ENCODE data around the gene ANKRD52.

Gene ANKRD52

GRCh38 chr12:56222531-56222895, 35.7 kb downstream of the ANKRD52 start:
- Histone ChIP-seq H4K5ac (ENCODE audit: low read length) (no peak overlapping the region), H3K23ac (ENCODE audit: low read length) (no peak overlapping the region), H2BK15ac (replicated peaks; ENCODE audit: low read depth) (no peak overlapping the region), H3K36me3 (ENCODE audit: control insufficient read depth, insufficient read depth, low read length) (no peaks in the 10 kb centered on the region), H3K56ac (ENCODE audit: low read length) (peak overlapping the region; percentile 84), H4K8ac (ENCODE audit: low read depth, low read length) (peak overlapping the region; percentile 43), H3K27me3 (ENCODE audit: insufficient read depth, low read length, poor library complexity) (no peaks in the 10 kb centered on the region), H2BK5ac (ENCODE audit: low read length) (no peak overlapping the region), H3K4ac (ENCODE audit: low read depth, low read length) (peak overlapping the region; percentile 11), H2AK5ac (ENCODE audit: low read length) (no peak overlapping the region), H3K4me2 (ENCODE audit: low read length) (peak overlapping the region; percentile 50), H2BK120ac (ENCODE audit: low read depth, low read length) (no peak overlapping the region), H3K9ac (ENCODE audit: low read length) (peak overlapping the region; percentile 69), H3K18ac (ENCODE audit: low read length) (no peak overlapping the region), H3K4me3 (ENCODE audit: low read length) (peak overlapping the region; percentile 6), H3K79me2 (ENCODE audit: control insufficient read depth, insufficient read depth, low read length) (peaks cover 10% of the 10 kb centered on the region), H3K79me1 (ENCODE audit: low read length) (peaks cover 1% of the 10 kb centered on the region), H3K4me1 (ENCODE audit: control insufficient read depth, low read depth, low read length) (no peaks in the 10 kb centered on the region), H3K27ac (ENCODE audit: low read depth, low read length) (peak overlapping the region; percentile 55)
- no CpG with 5 or more reads among the region's 4 CpGs for WGBS (ENCODE audit: extremely low coverage, insufficient coverage, low lambda C conversion rate)
- no peak for DNase-seq

- Histone ChIP-seq H3K4me1 (ENCODE audit: control insufficient read depth, low read depth, low read length) (no peaks in the 10 kb centered on the region), H2AK5ac (ENCODE audit: low read length) (peak within 1 kb of the TSS; percentile 91), H3K9ac (ENCODE audit: low read length) (peak within 1 kb of the TSS; percentile 92), H2BK5ac (ENCODE audit: low read length) (peak within 1 kb of the TSS; percentile 45), H2BK120ac (ENCODE audit: low read depth, low read length) (no peak within 1 kb of the TSS), H3K79me2 (ENCODE audit: control insufficient read depth, insufficient read depth, low read length) (peaks cover 12% of the 10 kb centered on the region), H2BK15ac (replicated peaks; ENCODE audit: low read depth) (no peak within 1 kb of the TSS), H3K23ac (ENCODE audit: low read length) (peak within 1 kb of the TSS; percentile 98), H3K27ac (ENCODE audit: low read depth, low read length) (peak within 1 kb of the TSS; percentile 84), H3K4me3 (ENCODE audit: low read length) (peak within 1 kb of the TSS; percentile 95), H3K18ac (ENCODE audit: low read length) (peak within 1 kb of the TSS; percentile 23), H3K79me1 (ENCODE audit: low read length) (peaks cover 3% of the 10 kb centered on the region), H4K5ac (ENCODE audit: low read length) (no peak within 1 kb of the TSS), H3K4ac (ENCODE audit: low read depth, low read length) (peak within 1 kb of the TSS; percentile 28), H3K27me3 (ENCODE audit: insufficient read depth, low read length, poor library complexity) (no peaks in the 10 kb centered on the region), H3K36me3 (ENCODE audit: control insufficient read depth, insufficient read depth, low read length) (no peaks in the 10 kb centered on the region), H3K4me2 (ENCODE audit: low read length) (peak within 1 kb of the TSS; percentile 98), H4K8ac (ENCODE audit: low read depth, low read length) (peak within 1 kb of the TSS; percentile 43), H3K56ac (ENCODE audit: low read length) (peak within 1 kb of the TSS; percentile 94)
- peak; percentile 99 for DNase-seq
- no CpG with 5 or more reads among the region's 42 CpGs for WGBS (ENCODE audit: extremely low coverage, insufficient coverage, low lambda C conversion rate)
Measured at GRCh38 chr12:56221757-56222530, 36.2 kb downstream of the ANKRD52 start, which contains the start of gene RNF41. Gene RNF41, minus strand, starts transcription at chr12:56221922. Its CDS starts 7,875 bp downstream, at chr12:56214047.

- Histone ChIP-seq H2AK5ac (ENCODE audit: low read length) (peak overlapping the region; percentile 91), H4K5ac (ENCODE audit: low read length) (no peak overlapping the region), H3K4me2 (ENCODE audit: low read length) (peak overlapping the region; percentile 98), H2BK5ac (ENCODE audit: low read length) (peak overlapping the region; percentile 45), H3K4me3 (ENCODE audit: low read length) (peak overlapping the region; percentile 95), H3K36me3 (ENCODE audit: control insufficient read depth, insufficient read depth, low read length) (peaks cover 3% of the 10 kb centered on the region), H3K18ac (ENCODE audit: low read length) (peak overlapping the region; percentile 23), H3K4me1 (ENCODE audit: control insufficient read depth, low read depth, low read length) (no peaks in the 10 kb centered on the region), H3K79me1 (ENCODE audit: low read length) (peaks cover 6% of the 10 kb centered on the region), H4K8ac (ENCODE audit: low read depth, low read length) (no peak overlapping the region), H3K27ac (ENCODE audit: low read depth, low read length) (peak overlapping the region; percentile 84), H3K23ac (ENCODE audit: low read length) (peak overlapping the region; percentile 66), H3K4ac (ENCODE audit: low read depth, low read length) (peak overlapping the region; percentile 28), H2BK120ac (ENCODE audit: low read depth, low read length) (no peak overlapping the region), H3K27me3 (ENCODE audit: insufficient read depth, low read length, poor library complexity) (no peaks in the 10 kb centered on the region), H3K56ac (ENCODE audit: low read length) (peak overlapping the region; percentile 94), H3K79me2 (ENCODE audit: control insufficient read depth, insufficient read depth, low read length) (peaks cover 14% of the 10 kb centered on the region), H3K9ac (ENCODE audit: low read length) (peak overlapping the region; percentile 92), H2BK15ac (replicated peaks; ENCODE audit: low read depth) (no peak overlapping the region)
- WGBS (ENCODE audit: extremely low coverage, insufficient coverage, low lambda C conversion rate), result no CpG with 5 or more reads among the region's 21 CpGs
- peak; percentile 87 for DNase-seq
Measured at GRCh38 chr12:56221232-56221756, 36.9 kb downstream of the ANKRD52 start.

- Histone ChIP-seq H3K27ac (ENCODE audit: low read depth, low read length) (peak overlapping the region; percentile 84), H2BK120ac (ENCODE audit: low read depth, low read length) (no peak overlapping the region), H3K56ac (ENCODE audit: low read length) (peak overlapping the region; percentile 94), H3K4me3 (ENCODE audit: low read length) (peak overlapping the region; percentile 95), H3K27me3 (ENCODE audit: insufficient read depth, low read length, poor library complexity) (no peaks in the 10 kb centered on the region), H4K5ac (ENCODE audit: low read length) (no peak overlapping the region), H3K4me1 (ENCODE audit: control insufficient read depth, low read depth, low read length) (no peaks in the 10 kb centered on the region), H3K79me1 (ENCODE audit: low read length) (peaks cover 7% of the 10 kb centered on the region), H4K8ac (ENCODE audit: low read depth, low read length) (no peak overlapping the region), H3K23ac (ENCODE audit: low read length) (peak overlapping the region; percentile 98), H3K79me2 (ENCODE audit: control insufficient read depth, insufficient read depth, low read length) (peaks cover 14% of the 10 kb centered on the region), H2BK5ac (ENCODE audit: low read length) (peak overlapping the region; percentile 43), H2AK5ac (ENCODE audit: low read length) (peak overlapping the region; percentile 91), H2BK15ac (replicated peaks; ENCODE audit: low read depth) (no peak overlapping the region), H3K18ac (ENCODE audit: low read length) (no peak overlapping the region), H3K4ac (ENCODE audit: low read depth, low read length) (no peak overlapping the region), H3K4me2 (ENCODE audit: low read length) (peak overlapping the region; percentile 98), H3K9ac (ENCODE audit: low read length) (peak overlapping the region; percentile 92), H3K36me3 (ENCODE audit: control insufficient read depth, insufficient read depth, low read length) (peaks cover 4% of the 10 kb centered on the region)
- peak; percentile 56 for DNase-seq
- no CpG with 5 or more reads among the region's 10 CpGs for WGBS (ENCODE audit: extremely low coverage, insufficient coverage, low lambda C conversion rate)
Measured at GRCh38 chr12:56220611-56221231, 37.5 kb downstream of the ANKRD52 start.

- Histone ChIP-seq H2BK5ac (ENCODE audit: low read length) (no peak overlapping the region), H3K18ac (ENCODE audit: low read length) (no peak overlapping the region), H4K5ac (ENCODE audit: low read length) (no peak overlapping the region), H4K8ac (ENCODE audit: low read depth, low read length) (no peak overlapping the region), H3K79me1 (ENCODE audit: low read length) (peaks cover 7% of the 10 kb centered on the region), H3K4me1 (ENCODE audit: control insufficient read depth, low read depth, low read length) (no peaks in the 10 kb centered on the region), H3K27ac (ENCODE audit: low read depth, low read length) (no peak overlapping the region), H3K4me2 (ENCODE audit: low read length) (no peak overlapping the region), H3K9ac (ENCODE audit: low read length) (no peak overlapping the region), H2BK120ac (ENCODE audit: low read depth, low read length) (no peak overlapping the region), H3K56ac (ENCODE audit: low read length) (peak overlapping the region; percentile 15), H3K79me2 (ENCODE audit: control insufficient read depth, insufficient read depth, low read length) (peaks cover 14% of the 10 kb centered on the region), H2AK5ac (ENCODE audit: low read length) (no peak overlapping the region), H3K23ac (ENCODE audit: low read length) (no peak overlapping the region), H3K36me3 (ENCODE audit: control insufficient read depth, insufficient read depth, low read length) (peaks cover 6% of the 10 kb centered on the region), H3K4me3 (ENCODE audit: low read length) (no peak overlapping the region), H3K4ac (ENCODE audit: low read depth, low read length) (no peak overlapping the region), H2BK15ac (replicated peaks; ENCODE audit: low read depth) (no peak overlapping the region), H3K27me3 (ENCODE audit: insufficient read depth, low read length, poor library complexity) (no peaks in the 10 kb centered on the region)
- no CpG with 5 or more reads among the region's 9 CpGs for WGBS (ENCODE audit: extremely low coverage, insufficient coverage, low lambda C conversion rate)
- no peak for DNase-seq
Measured at GRCh38 chr12:56219840-56220239, 38.3 kb downstream of the ANKRD52 start.
